Measurements from ENCODE around the gene TTC12. TPM values are rescaled to one million over a fixed set of nuclear protein-coding genes. Genes with fewer than 3 reads are reported as not detected.

TTC12 gene
- polyA plus RNA-seq, 1 donor = 48.4 TPM

DNA sequence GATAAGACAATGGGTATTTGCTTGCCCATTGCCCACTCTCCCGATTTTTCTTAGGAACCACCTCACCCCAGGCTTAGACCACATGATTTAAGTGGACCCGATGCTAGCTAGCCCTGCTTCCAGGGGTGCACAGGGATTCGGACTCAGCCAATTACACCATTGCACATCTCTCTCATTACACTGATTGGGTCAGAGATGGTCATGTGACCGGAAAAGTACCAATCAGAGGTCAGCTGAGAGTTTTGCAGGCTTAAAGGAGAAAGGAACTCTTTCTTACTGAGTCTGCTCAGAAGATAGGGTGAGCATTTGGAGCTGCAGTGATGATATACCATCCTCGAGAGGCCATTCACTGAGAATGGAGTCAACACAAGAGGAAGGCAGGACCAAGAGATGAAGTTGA lies 61.0 kb downstream of the TTC12 start:
- no peak for DNase-seq

DNA sequence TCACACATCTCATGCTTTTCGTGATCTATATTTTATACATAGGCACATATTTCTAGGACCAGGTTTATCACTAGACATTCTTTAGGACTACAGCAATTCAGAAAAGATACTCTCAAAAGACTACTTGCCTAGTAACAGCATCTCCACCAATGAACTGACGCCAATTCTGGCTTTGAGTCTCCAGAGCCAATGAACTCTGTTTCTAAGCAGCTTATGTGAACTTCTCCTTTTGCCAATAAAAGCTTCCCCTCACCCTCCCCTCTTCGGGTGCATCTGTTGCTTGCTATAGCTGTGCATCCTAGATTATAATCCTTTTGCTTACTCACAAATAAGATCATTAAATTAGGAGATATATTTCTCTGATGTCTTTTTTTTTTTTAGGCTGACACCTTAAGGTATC lies 61.8 kb downstream of the TTC12 start:
- DNase-seq = no peak

DNA sequence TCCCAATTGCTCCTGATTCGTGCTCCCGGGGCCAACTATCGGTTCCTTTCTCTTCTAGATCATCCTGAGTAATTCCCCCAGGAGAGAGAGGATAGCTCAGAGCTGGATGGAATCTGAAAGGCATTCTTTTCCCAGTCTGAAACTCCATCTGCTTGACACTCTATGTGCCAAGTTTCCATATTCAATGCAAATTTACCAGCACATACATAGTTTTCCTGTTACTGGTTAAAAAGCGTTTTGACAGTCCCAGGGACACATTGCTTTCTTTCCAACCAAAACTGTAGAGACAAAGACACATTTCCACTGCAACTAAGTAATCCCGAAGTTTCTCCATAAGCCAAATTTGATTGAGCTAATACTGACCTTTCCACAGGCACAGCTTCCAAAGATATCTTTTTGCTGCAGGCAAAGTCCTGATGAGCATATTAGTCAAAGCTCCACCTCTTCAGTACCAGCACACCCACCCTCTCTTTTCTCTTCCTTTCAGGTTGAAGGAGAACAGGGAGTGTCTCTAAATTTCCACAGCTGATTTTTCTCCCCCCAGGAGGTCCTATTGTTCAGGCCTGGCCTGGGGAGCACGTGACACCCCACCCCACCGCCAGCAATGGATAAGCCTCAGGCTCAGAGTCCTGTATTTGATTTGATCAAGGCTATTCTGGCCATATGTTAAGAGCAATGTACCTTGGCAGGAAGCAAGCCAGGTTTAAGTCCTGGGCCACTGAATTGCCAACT lies 63.5 kb downstream of the TTC12 start:
- DNase-seq = no peak

DNA sequence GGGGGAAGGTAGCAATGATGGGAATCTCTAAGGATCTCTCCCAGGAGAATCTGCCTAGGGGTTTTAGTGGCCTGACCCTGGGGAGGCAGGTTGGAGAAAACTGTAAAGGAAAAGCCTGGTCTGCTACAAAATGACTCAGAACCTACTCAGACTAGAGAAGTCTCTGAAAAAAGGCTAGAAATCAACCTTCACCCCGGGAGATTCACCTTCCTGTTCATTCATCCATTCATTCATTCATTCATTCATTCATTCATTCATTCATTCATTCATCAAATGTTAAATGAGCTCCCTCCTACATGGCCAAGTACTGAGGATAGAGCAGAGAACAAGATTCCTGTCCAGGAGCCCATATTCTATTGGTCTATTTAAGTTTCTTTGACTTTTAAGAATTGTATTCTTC lies 64.3 kb downstream of the TTC12 start:
- DNase-seq = no peak

DNA sequence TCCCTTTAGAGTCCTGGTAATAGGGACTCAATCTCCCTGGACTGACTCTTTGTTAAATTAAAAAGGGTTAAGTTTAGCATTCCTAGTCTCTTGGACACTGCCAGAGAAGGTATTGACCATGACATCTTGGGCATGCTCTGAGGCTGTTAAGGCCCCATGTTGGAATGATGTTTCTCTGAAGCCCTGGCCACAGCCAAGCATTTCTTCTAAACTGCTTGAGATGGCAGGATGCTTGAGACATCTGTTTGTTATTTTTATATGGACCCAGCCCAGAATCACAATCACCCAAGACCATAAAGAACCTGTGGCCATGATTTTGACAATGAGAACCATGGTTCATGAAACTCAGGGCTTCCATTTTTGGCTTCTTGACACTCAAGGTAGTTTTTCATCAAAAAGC lies 67.7 kb downstream of the TTC12 start:
- DNase-seq = no peak

DNA sequence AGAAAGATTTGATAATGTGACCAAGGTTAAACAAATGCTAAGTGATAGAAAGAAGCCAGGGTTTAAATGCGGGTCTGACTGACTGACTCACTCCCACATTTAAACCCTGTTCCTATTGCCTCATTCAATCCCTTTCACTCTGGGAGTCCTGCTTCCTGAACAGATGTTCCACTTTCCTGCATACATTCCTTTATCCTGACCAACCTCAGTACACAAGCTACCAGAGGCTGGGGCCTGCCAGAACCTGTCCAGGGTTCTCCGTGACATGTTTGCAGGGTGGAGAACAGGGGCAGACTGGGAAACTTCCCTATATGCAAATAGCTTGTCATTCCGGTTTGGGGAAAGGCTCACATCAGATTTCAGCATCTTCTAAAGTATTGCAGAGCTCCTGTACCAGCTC lies 70.2 kb downstream of the TTC12 start:
- no peak for DNase-seq

DNA sequence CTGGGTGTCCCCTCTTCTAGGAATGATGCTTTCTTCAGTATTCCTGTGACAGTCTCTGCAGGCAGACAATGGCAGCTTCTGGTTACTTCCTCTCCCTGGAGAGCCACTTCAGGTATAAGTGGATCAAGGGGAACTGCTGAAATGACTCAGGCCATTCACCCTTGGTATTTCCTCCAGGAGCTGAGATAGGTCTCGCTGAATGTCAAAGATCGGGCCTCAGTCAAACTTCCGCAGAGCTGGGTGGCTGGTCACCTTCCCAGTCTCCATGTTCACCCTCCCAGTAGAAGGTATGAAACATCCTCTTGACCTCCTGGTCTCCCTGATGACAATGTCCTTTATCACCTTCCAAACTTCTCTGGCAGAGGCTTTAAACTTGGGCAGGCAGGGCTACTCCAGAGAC lies 71.4 kb downstream of the TTC12 start:
- DNase-seq = no peak

DNA sequence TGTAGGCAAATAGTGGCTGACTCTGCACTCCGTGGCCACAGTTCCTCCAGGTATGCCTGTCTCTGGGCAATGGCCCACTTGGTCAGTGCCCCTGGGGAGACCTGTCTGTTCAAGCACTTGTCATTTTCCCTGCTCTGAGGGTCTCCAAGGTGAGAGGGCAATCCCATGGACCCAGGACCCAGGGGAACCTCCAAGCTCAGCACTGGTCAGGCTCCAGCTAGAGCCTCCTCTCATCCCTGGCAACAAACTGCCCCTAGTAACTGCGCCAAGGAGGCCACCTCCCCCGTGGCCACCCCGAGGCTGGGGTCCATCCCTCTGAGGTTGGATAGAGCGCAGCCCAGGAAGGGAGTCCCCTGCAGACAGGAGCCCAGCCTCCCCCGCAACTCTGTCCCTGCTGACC lies 72.5 kb downstream of the TTC12 start:
- DNase-seq = no peak

DNA sequence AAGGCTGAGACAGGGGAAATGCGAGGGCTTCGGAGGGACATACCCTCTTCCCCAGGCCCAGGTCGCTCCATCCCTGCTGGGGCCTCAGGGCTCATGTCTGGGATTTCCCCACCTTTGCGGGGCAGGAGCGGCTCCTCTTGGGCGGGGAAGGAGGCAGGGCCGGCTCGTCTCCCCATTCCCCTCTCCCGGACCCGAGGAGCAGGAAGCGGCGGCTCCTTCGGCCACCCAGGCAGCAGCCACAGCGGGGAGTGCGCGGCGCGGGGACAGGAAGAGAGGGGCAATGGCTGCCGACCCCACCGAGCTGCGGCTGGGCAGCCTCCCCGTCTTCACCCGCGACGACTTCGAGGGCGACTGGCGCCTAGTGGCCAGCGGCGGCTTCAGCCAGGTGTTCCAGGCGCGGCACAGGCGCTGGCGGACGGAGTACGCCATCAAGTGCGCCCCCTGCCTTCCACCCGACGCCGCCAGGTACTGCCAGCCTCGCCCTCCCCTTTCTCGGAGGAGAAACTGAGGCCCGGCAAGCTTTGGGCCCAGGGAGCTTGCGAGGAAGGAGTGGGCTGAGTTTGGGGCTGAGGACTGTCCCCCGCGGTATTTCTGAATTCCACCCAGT lies 73.3 kb downstream of the TTC12 start, which contains the start of gene ANKK1:
Gene ANKK1, plus strand, starts transcription at position 175 of the 607 bp plus-strand sequence. Its CDS starts 106 bp downstream, at position 281.
- peak; percentile 19 for DNase-seq

DNA sequence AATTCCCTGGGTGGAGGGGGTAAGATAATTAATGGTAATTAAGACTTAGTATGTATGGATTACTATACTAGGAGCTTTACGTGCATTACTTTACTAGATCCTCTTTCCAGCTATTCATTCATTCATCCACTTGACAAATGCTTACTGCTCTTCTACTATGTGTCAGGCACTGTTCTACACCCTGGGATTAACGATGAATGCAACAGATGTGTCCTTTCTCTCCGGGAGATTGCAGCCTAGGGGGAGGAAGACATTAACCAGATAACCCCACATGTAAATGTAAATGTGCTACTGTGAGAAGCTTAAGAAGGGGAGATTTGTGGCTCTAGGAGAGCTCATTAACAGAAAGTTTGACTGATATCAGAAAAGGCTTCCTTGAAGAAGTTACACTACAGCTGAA lies 74.9 kb downstream of the TTC12 start:
- DNase-seq = no peak

DNA sequence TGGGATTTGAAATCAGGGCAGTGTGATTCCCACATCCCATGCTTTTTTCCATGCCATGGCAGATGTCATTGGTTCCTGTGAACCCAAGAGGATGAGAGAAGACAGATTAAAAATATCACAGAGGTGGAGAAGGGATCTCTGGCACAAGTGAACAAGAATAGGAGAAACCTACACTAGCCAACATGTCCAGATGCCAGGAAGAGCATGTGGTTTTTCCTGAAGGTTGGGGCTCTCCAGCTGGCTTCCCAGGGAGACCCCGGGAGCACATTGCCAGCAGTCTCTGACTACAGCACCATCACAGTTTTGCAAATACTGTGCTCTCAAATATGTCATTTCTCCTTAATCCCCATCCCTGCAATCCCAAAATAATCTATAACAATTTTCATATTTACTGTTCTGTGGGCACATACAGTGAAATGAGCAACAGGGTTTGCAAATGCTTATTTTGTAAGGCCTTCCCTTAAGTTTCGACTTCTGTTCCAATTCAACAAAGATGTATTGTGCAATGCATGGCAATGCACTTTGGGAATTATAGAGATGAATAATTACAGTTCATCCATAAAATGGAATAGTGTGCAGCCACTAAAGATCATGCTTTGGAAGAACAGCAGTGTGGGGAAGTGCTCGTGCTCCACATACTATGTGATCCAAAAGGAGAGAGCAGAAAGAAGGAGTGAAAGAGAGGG lies 78.0 kb downstream of the TTC12 start:
- DNase-seq = no peak

DNA sequence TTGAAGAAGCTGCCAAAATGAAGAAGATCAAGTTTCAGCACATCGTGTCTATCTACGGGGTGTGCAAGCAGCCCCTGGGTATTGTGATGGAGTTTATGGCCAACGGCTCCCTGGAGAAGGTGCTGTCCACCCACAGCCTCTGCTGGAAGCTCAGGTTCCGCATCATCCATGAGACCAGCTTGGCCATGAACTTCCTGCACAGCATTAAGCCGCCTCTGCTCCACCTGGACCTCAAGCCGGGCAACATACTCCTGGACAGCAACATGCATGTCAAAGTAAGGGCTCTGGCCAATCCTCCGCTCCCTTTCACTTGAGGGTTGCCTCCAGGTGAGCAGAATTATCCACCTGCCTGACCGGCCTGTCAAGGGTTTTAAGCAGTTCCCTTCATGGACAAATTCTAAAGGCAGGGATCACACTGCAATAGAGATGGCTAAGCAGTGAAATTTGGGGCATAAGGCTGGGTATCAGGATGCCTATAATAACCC lies 79.2 kb downstream of the TTC12 start:
- no peak for DNase-seq

DNA sequence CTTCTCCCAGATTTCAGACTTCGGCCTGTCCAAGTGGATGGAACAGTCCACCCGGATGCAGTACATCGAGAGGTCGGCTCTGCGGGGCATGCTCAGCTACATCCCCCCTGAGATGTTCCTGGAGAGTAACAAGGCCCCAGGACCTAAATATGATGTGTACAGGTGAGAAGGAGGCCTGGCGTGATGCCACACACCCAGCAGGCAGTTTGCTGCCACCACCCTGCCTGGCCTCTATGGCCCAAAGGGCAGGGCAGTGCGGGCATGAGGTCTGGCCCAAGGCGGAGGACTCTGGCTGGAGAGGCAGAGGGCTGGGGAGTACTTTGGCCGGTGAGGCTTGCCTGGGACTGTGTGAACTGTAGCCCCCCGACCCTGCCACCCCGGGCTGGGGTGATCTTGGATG lies 80.5 kb downstream of the TTC12 start:
- DNase-seq = no peak

DNA sequence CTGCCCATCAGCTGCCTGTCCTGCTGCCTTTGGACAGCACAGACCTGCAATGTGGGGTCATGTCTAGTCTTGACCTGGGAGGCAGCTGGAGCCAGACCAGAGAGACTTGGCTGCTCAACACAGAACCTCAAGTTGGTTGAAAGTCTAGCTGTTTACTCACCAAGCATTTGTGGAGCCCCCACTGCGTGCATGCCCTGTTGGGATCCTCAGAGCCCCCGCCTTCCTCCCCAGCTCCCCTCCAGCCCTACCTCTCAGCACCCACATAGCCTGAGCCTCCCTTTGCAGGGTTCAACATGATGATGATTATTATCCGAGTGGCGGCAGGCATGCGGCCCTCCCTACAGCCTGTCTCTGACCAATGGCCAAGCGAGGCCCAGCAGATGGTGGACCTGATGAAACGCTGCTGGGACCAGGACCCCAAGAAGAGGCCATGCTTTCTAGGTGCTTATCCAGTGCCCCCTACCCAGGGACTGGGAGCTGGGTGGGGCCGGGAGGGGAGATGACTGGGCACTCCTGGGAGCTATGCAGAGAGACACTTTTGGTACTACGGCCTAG lies 81.5 kb downstream of the TTC12 start:
- no peak for DNase-seq

DNA sequence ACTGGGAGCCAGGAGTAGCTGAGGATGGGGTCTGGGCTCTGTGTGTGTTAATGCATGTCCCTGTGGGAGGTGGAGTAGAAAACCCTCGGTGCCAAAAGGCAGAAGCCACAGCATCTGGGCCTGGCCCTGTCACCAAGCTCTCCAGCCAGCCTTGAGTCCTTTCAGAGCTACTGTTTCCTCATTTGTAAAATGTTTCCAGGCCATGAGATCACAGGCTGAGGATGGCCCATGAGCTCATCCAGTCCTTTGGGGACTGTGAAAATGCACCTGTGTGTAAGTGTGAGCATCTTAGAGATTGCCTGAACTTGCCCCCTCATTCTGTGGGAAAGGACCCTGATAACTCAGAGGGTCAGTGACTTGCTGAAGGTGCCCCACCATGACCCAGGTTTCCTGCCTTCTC lies 82.3 kb downstream of the TTC12 start:
- no peak for DNase-seq

DNA sequence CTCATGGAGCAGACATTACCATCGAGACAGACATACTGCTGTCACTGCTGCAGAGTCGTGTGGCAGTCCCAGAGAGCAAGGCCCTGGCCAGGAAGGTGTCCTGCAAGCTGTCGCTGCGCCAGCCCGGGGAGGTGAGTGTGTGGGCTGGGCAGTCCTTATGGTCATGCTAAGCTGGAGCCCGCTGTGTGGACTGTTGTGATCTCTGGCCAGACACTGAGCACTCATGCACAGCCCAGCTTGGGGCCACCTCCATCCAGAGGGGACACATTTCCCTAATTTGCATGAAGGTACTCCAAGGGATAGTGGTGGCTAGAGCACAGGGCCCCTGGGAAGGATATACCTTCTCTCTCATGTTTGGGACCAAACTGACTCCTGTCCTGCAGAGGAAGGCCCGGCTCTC lies 82.8 kb downstream of the TTC12 start:
- DNase-seq = no peak

DNA sequence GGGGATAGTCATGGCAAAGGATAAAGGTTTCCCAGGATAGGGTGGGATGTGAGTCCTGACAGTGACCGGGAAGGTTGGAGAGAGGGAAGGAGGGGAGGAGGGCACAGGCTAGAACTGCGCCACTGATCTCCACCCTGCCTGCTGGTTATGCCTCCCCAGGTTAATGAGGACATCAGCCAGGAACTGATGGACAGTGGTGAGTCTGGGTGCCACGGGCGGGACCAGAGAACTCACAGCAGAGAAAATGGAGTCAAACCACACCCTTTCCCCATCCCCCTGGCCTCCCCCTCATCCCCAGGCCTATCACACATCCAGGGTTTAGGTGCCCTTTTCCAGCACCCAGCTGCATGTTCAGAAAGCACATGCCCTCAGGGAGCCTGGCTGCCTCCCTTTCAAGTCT lies 83.4 kb downstream of the TTC12 start:
- no peak for DNase-seq

DNA sequence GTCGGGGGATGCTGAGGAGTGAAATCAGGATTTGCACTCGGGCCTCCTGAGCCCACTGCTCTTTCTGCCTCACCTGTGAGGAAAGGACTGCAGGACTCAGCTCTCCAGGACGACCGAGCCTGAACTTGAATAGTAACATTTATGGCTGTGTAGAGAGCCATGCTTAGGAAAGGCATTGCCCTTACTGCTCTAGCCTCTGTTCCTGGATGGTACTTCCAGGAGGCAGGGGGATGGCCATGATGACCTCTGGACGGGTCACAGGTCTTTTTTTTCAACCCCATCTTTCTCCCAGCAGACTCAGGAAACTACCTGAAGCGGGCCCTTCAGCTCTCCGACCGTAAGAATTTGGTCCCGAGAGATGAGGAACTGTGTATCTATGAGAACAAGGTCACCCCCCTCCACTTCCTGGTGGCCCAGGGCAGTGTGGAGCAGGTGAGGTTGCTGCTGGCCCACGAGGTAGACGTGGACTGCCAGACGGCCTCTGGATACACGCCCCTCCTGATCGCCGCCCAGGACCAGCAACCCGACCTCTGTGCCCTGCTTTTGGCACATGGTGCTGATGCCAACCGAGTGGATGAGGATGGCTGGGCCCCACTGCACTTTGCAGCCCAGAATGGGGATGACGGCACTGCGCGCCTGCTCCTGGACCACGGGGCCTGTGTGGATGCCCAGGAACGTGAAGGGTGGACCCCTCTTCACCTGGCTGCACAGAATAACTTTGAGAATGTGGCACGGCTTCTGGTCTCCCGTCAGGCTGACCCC lies 84.5 kb downstream of the TTC12 start:
- DNase-seq = no peak

DNA sequence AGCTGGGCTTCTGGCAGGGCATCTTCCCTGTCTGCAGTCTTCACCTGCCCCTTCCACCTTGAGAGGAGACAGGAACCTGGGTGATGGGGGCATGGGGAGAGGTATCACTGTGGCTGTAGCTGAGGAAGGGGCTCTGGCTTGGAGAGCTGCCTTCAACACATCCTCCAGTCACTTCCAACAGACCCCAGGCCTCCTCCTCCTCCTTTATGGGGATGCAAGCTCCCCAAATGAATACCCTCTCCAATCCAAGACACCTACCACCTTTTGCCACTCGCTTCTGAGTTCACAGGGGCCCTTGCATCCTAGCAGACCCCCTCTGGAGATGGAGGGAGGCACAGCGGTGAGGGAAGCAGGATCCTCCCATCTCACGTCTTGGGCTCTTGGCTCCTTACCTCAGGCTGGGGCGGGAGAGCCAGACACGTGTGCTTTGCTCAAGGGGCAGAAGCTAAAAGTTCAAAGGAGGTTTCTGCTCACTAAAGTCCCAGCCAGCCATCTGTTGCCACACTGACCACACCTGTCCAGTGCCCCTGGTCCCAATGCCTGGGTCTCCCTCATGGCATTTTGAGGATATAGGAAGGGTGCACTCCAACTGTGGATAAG lies 86.3 kb downstream of the TTC12 start:
- no peak for DNase-seq

DNA sequence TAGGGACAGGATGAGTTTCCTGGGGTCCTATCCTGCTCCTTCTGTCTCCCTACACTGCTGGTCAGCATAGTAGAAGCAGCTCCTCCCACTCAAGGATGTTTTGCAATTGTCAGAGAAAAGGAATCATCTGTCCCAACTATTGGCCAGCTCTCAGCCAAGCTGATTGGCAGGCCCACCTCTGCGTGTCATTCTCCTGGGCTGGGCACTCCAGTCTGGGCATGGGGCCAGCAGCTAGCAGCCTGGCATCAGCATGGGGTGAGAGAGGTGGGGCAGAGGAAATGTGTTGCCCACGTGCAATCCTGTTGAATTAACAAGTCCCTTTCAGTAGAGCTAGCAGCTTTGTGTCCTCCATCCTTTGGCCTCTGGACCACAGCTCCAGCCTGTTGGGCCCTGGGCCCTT lies 87.3 kb downstream of the TTC12 start:
- DNase-seq = no peak

DNA sequence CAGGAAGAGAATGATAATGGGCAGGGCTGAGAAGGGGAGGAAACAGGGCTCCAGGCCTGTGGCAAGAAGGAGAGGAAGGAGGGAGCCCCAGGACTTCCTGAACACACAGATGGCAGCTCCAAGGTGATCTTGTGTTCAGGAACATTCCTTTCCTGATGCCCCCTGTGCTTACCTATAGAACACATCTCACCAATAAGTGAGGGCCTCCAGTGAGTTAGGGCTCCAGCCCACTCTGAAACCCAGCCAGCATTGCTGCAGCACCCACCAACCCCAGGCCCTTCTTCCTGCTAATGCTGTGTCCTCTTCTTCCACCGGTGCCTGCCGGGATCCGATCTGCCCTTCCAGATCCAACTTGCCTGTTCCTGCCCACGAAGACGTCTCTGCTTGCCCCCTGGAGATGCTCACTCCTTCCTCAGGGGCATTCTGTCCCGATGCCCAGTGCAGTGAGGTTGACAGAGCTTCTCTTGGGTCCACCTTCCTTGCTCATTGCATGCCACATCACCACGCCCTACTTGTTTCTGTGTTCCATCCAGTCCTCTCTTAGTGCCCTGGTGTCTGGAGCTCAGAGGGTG lies 90.6 kb downstream of the TTC12 start:
- DNase-seq = no peak
